ENCODE measurements around the gene TBC1D21. TPM values are rescaled to one million over a fixed set of nuclear protein-coding genes. Genes with fewer than 3 reads are reported as not detected.

Gene TBC1D21
- total RNA-seq, 1 donor from 2014 or later: not detected

- peaks cover 71% of the 10 kb centered on the region for H3K27me3 Mint-ChIP-seq (ENCODE audit: unreplicated experiment)
- no peak overlapping the region for H3K4me3 Mint-ChIP-seq (ENCODE audit: unreplicated experiment)
- no peaks in the 10 kb centered on the region for H3K9me3 Mint-ChIP-seq (ENCODE audit: unreplicated experiment)
- DNase-seq (ENCODE audit: extremely low spot score, unreplicated experiment): no peak
- H3K4me1 Mint-ChIP-seq (ENCODE audit: unreplicated experiment): no peaks in the 10 kb centered on the region
- TF ChIP-seq CTCF (IDR thresholded peaks at IDR 0.05): no peak
- H3K27ac Mint-ChIP-seq (ENCODE audit: unreplicated experiment): no peak overlapping the region
- no peaks in the 10 kb centered on the region for H3K36me3 Mint-ChIP-seq (ENCODE audit: unreplicated experiment)
Observed at GRCh38 chr15:73838831-73839426, 34.4 kb upstream of the TBC1D21 start.

- Mint-ChIP-seq H3K4me1 (ENCODE audit: unreplicated experiment) (no peaks in the 10 kb centered on the region), H3K36me3 (ENCODE audit: unreplicated experiment) (no peaks in the 10 kb centered on the region), H3K27me3 (ENCODE audit: unreplicated experiment) (peaks cover 69% of the 10 kb centered on the region), H3K4me3 (ENCODE audit: unreplicated experiment) (no peak overlapping the region), H3K9me3 (ENCODE audit: unreplicated experiment) (no peaks in the 10 kb centered on the region), H3K27ac (ENCODE audit: unreplicated experiment) (no peak overlapping the region)
- TF ChIP-seq CTCF (IDR thresholded peaks at IDR 0.05): no peak
- DNase-seq (ENCODE audit: extremely low spot score, unreplicated experiment): no peak
Observed at GRCh38 chr15:73839699-73840377, 33.5 kb upstream of the TBC1D21 start.

GRCh38 chr15:73840771-73841170, 32.6 kb upstream of the TBC1D21 start:
- Mint-ChIP-seq H3K27me3 (ENCODE audit: unreplicated experiment) (peaks cover 68% of the 10 kb centered on the region), H3K4me1 (ENCODE audit: unreplicated experiment) (no peaks in the 10 kb centered on the region), H3K9me3 (ENCODE audit: unreplicated experiment) (no peaks in the 10 kb centered on the region), H3K36me3 (ENCODE audit: unreplicated experiment) (no peaks in the 10 kb centered on the region), H3K27ac (ENCODE audit: unreplicated experiment) (no peak overlapping the region), H3K4me3 (ENCODE audit: unreplicated experiment) (no peak overlapping the region)
- TF ChIP-seq CTCF (IDR thresholded peaks at IDR 0.05): no peak
- DNase-seq (ENCODE audit: extremely low spot score, unreplicated experiment): no peak

- Mint-ChIP-seq H3K9me3 (ENCODE audit: unreplicated experiment) (no peaks in the 10 kb centered on the region), H3K36me3 (ENCODE audit: unreplicated experiment) (no peaks in the 10 kb centered on the region), H3K4me1 (ENCODE audit: unreplicated experiment) (no peaks in the 10 kb centered on the region), H3K27ac (ENCODE audit: unreplicated experiment) (no peak overlapping the region), H3K27me3 (ENCODE audit: unreplicated experiment) (peaks cover 70% of the 10 kb centered on the region), H3K4me3 (ENCODE audit: unreplicated experiment) (no peak overlapping the region)
- DNase-seq (ENCODE audit: extremely low spot score, unreplicated experiment): no peak
- no peak for TF ChIP-seq CTCF (IDR thresholded peaks at IDR 0.05)
Observed at GRCh38 chr15:73841756-73842725, 31.3 kb upstream of the TBC1D21 start.

- DNase-seq (ENCODE audit: extremely low spot score, unreplicated experiment): no peak
- TF ChIP-seq CTCF (IDR thresholded peaks at IDR 0.05): no peak
- Mint-ChIP-seq H3K27me3 (ENCODE audit: unreplicated experiment) (peaks cover 69% of the 10 kb centered on the region), H3K4me1 (ENCODE audit: unreplicated experiment) (no peaks in the 10 kb centered on the region), H3K36me3 (ENCODE audit: unreplicated experiment) (no peaks in the 10 kb centered on the region), H3K4me3 (ENCODE audit: unreplicated experiment) (no peak overlapping the region), H3K9me3 (ENCODE audit: unreplicated experiment) (no peaks in the 10 kb centered on the region), H3K27ac (ENCODE audit: unreplicated experiment) (no peak overlapping the region)
Observed at GRCh38 chr15:73843787-73844186, 29.6 kb upstream of the TBC1D21 start.

Data from osteocyte (in vitro differentiated cells).